SJCRH30 (cell line): Measurements from ENCODE around the gene DBN1. TPM values are rescaled to one million over a fixed set of nuclear protein-coding genes. Genes with fewer than 3 reads are reported as not detected.

Experiments
- DNase-seq, 2 experiments: peaks; one replicate each; pipeline ENCODE4 v3.0.0-alpha.2; 2015 to 2020
- H3K27ac ChIP-seq: fragments of 250-450 bp; sonication (Bioruptor Pico); 2 replicates; pipeline ENCODE4 v1.5.1; 2020; ENCODE audit warnings: mild to moderate bottlenecking, moderate library complexity
- H3K27me3 ChIP-seq: fragments of 250-450 bp; sonication (Bioruptor Pico); 2 replicates; pipeline ENCODE4 v1.5.1; 2020; ENCODE audit warnings: mild to moderate bottlenecking, moderate library complexity
- H3K36me3 ChIP-seq: fragments of 250-450 bp; sonication (Bioruptor Pico); 2 replicates; pipeline ENCODE4 v1.5.1; 2020; ENCODE audit warnings: mild to moderate bottlenecking, moderate library complexity
- H3K4me1 ChIP-seq: fragments of 250-450 bp; sonication (Bioruptor Pico); 2 replicates; pipeline ENCODE4 v1.5.1; 2020; ENCODE audit warnings: mild to moderate bottlenecking, moderate library complexity
- H3K4me3 ChIP-seq: fragments of 250-450 bp; sonication (Bioruptor Pico); 2 replicates; pipeline ENCODE4 v1.5.1; 2020; ENCODE audit warnings: mild to moderate bottlenecking, moderate library complexity
- H3K9me3 ChIP-seq: fragments of 250-450 bp; sonication (Bioruptor Pico); replicated peaks from 2 replicates; pipeline ENCODE4 v1.5.1; 2020; ENCODE audit warnings: mild to moderate bottlenecking, moderate library complexity
- total RNA-seq: library from RNA; depleted of rRNA; stranded (reverse); fragments of >200 nt; shearing (Covaris generic); gene quantifications from 2 replicates; pipeline ENCODE4 v1.2.3, GENCODE V29; 2014

Gene DBN1
- total RNA-seq, 1 experiment from 2014 or later: 265 TPM

- no peak for DNase-seq
- peaks cover 24% of the 10 kb centered on the region for H3K4me1 ChIP-seq
- no peak overlapping the region for H3K4me3 ChIP-seq
- peaks cover 18% of the 10 kb centered on the region for H3K36me3 ChIP-seq
- H3K27ac ChIP-seq: no peak overlapping the region
- H3K27me3 ChIP-seq: no peaks in the 10 kb centered on the region
- no peaks in the 10 kb centered on the region for H3K9me3 ChIP-seq
These were observed 2.4 kb upstream of the DBN1 start for GRCh38 chr5:177475563-177476427.

GRCh38 chr5:177474846-177475562 is 1.6 kb upstream of the DBN1 start:
- Histone ChIP-seq H3K27ac (no peak overlapping the region), H3K9me3 (no peaks in the 10 kb centered on the region), H3K4me3 (no peak overlapping the region), H3K4me1 (peaks cover 29% of the 10 kb centered on the region), H3K36me3 (peaks cover 26% of the 10 kb centered on the region), H3K27me3 (no peaks in the 10 kb centered on the region)
- DNase-seq: no peak

DNA sequence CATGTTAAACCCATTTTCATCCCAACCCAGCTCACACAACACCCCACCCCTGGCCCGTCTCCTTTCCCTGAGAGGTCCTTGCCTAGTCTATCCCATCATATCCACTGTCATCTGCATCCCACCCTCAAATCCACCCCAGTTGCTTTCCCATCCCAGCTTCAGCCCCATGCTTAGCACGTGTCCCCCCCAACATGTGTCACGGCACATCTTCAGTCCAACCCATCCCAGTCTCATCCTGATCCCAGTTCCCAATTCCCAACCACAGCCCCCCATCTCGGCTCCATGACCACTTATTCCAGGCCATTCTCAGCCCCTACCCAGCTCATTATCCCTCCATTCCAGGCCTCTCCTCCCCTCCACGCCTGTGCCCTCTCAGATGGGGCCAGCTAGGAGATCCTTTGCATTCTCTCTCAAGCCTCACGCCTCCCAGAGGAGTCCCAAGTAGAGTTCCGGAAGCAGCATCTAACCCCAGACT is 605 bp upstream of the DBN1 start:
- no peaks in the 10 kb centered on the region for H3K9me3 ChIP-seq
- no peaks in the 10 kb centered on the region for H3K27me3 ChIP-seq
- H3K36me3 ChIP-seq: peaks cover 33% of the 10 kb centered on the region
- peaks cover 31% of the 10 kb centered on the region for H3K4me1 ChIP-seq
- DNase-seq: no peak
- no peak overlapping the region for H3K4me3 ChIP-seq
- H3K27ac ChIP-seq: no peak overlapping the region

DNA sequence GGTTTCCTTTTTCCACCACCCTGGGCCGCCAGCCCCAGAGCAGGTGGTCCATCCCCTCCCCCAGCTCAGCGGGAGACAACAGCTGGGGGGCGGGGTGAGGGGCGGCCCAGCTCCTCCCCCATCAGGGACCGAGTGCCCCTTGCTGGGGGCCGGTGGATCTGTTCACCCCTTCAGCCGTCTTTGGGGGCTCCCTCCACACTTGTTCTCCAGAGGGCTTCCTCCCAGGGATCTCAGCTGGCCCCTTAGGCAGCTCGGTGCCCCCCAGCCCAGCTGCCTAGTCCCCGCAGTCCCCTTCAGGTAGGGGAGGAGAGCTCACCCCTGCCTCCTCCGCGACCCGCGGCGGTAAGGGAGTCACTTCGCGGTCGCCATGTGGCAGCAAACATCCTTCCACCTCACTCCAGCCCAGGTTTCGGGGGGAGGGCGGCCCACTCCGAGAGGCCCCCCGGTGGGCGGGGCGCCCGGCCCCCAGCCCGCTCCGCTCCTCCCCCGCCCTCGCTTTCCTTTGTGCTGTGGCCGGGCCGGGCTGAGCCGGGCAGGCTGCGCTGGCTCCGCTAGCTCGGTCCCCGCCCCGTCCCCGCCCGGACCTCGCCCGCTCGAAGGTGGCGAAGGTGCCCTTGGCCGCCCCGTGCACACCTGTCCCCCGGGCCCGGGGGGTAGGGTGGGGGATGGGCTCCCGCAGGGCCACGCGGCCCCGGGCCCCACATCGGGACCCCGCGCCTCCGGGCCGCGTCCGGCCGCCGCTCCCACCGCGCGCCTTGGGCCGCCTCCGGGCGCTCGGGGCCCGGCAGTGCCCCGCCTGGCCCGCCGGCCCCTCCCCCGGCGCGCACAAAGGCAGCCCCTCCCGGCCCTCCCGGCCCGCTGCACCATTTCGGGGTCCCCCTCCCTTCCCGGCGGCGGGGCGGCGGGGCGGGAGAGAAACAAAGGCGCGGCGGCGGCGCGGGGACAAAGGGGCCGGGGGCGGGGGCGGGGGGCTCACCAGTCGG is 683 bp downstream of the DBN1 start:
- H3K4me3 ChIP-seq: peak overlapping the region; percentile 90
- DNase-seq: peak; percentile 86 to 90
- peaks cover 45% of the 10 kb centered on the region for H3K36me3 ChIP-seq
- no peaks in the 10 kb centered on the region for H3K27me3 ChIP-seq
- H3K27ac ChIP-seq: peak overlapping the region; percentile 94
- H3K4me1 ChIP-seq: peaks cover 31% of the 10 kb centered on the region
- no peaks in the 10 kb centered on the region for H3K9me3 ChIP-seq

GRCh38 chr5:177471610-177472356 is 1.7 kb downstream of the DBN1 start:
- DNase-seq: peak in 1 of 2 experiments; percentile 58
- Histone ChIP-seq H3K36me3 (peaks cover 54% of the 10 kb centered on the region), H3K27ac (peak overlapping the region; percentile 94), H3K4me3 (peak overlapping the region; percentile 90), H3K9me3 (no peaks in the 10 kb centered on the region), H3K27me3 (no peaks in the 10 kb centered on the region), H3K4me1 (peaks cover 31% of the 10 kb centered on the region)

DNA sequence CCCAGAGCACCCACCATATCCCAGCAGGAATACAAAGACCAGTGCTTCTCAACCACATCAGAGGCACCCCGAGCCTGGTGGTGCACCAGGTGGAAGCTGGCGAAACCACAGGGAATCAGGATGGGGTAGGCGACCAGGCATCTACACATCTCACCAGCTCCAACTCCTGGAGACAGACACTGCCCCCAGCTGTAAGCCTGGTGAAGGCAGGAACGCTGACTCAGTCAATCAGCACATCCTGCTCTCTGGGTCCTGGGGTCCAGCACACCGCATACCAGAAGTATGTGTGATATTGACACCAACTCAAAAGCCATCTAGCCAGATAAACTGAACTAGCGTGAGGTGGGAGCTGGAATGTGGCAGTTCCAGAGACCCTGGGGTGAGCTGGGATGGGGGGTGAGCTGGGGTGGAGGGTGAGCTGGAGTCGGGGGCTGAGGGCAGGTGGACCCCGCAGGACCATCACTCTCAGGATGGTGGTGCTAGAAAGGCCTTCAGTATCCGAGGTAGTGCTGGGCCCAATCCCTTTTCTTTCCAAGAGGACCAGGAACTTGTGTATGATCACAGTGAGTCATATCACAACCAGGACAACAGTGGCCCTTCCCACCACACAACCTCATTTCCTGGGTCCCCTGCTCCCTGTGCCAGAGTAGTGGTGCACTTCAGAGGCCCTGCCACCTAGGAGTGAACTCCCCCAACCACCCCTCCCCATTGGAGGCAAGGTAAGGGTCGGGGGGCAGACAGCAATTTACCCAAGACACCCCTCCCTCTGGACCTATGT is 2.5 kb downstream of the DBN1 start:
- Histone ChIP-seq H3K4me1 (peaks cover 31% of the 10 kb centered on the region), H3K4me3 (no peak overlapping the region), H3K36me3 (peaks cover 62% of the 10 kb centered on the region), H3K27ac (peak overlapping the region; percentile 51), H3K9me3 (no peaks in the 10 kb centered on the region), H3K27me3 (no peaks in the 10 kb centered on the region)
- DNase-seq: no peak

GRCh38 chr5:177469750-177470525 is 3.5 kb downstream of the DBN1 start:
- Histone ChIP-seq H3K36me3 (peaks cover 73% of the 10 kb centered on the region), H3K27ac (peak overlapping the region; percentile 51)

GRCh38 chr5:177468685-177469628 is 4.5 kb downstream of the DBN1 start:
- no peak overlapping the region; the same call in 1 of the 2 replicates for H3K27ac ChIP-seq
- peaks cover 82% of the 10 kb centered on the region for H3K36me3 ChIP-seq
- peaks cover 28% of the 10 kb centered on the region for H3K4me1 ChIP-seq
- no peaks in the 10 kb centered on the region for H3K27me3 ChIP-seq
- DNase-seq: no peak
- H3K9me3 ChIP-seq: 0 out of 2 replicates have a peak, but pooled peaks cover 3% of the 10 kb centered on the region
- no peak overlapping the region for H3K4me3 ChIP-seq

More at GRCh38 chr5:177469750-177470525, 3.5 kb downstream of the DBN1 start:
- DNase-seq: peak in 1 of 2 experiments; percentile 65
- Histone ChIP-seq H3K27me3 (no peaks in the 10 kb centered on the region), H3K4me1 (peaks cover 31% of the 10 kb centered on the region), H3K4me3 (no peak overlapping the region), H3K9me3 (0 out of 2 replicates have a peak, but pooled peaks cover 3% of the 10 kb centered on the region)

- Histone ChIP-seq H3K9me3 (0 out of 2 replicates have a peak, but pooled peaks cover 3% of the 10 kb centered on the region), H3K36me3 (peaks cover 89% of the 10 kb centered on the region), H3K27ac (no peak overlapping the region)
These were observed 5.1 kb downstream of the DBN1 start for GRCh38 chr5:177468329-177468684.

DNA sequence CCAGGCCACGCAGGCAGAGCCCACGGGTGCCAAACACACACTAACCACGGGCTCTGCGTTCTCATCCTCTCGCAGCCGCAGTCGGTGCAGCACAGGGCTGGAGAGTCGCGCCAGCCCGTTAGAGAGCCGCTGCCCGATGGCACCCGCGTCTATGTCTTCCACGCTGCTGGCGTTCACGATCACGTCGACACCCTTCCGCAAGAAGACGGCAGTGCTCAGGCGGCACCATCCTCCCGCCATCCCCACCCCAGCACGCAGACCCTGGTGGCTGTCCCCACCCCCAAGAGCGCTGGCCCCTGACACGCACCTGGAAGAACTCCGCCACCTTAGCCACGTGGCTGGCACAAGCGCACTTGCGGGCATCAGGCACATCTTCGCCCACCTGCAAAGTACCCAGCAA is 6.0 kb downstream of the DBN1 start:
- H3K9me3 ChIP-seq: 0 out of 2 replicates have a peak, but pooled peaks cover 3% of the 10 kb centered on the region
- H3K27me3 ChIP-seq: no peaks in the 10 kb centered on the region
- no peak overlapping the region for H3K27ac ChIP-seq
- peaks cover 96% of the 10 kb centered on the region for H3K36me3 ChIP-seq
- DNase-seq: no peak
- no peak overlapping the region for H3K4me3 ChIP-seq
- H3K4me1 ChIP-seq: peaks cover 27% of the 10 kb centered on the region

More at GRCh38 chr5:177468329-177468684, 5.1 kb downstream of the DBN1 start:
- DNase-seq: no peak
- H3K4me3 ChIP-seq: no peak overlapping the region
- H3K27me3 ChIP-seq: no peaks in the 10 kb centered on the region
- peaks cover 27% of the 10 kb centered on the region for H3K4me1 ChIP-seq

DNA sequence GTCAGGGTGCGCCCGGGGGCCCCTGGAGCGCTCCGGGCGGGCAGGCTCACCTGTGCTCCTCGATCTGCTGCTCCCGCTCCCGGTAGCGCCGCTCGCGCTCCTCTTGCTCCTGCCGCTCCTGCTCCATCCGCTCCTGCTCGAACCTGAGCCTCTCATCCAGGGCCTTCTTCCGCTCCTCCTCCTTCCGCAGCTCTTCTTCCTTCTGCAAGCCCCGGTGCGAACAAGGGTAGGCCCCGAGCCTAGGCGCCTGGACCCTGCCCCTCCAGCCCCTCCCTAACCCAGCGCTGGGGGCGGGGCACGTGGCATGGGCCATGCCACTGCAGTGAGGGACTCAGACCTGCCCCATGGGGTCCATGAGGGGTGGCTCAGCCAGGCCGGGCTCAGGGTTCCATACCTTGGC is 6.6 kb downstream of the DBN1 start:
- Histone ChIP-seq H3K27ac (no peak overlapping the region), H3K4me1 (peaks cover 24% of the 10 kb centered on the region), H3K9me3 (0 out of 2 replicates have a peak, but pooled peaks cover 3% of the 10 kb centered on the region), H3K4me3 (no peak overlapping the region), H3K36me3 (peaks cover 95% of the 10 kb centered on the region), H3K27me3 (no peaks in the 10 kb centered on the region)
- no peak for DNase-seq
